GM18517 (cell line): Measurements from ENCODE around the gene GDF7.

Source experiments
- ATAC-seq: cut with Tn5 transposase; IDR thresholded peaks from one replicate; pipeline ENCODE4 v1.9.1; 2021; ENCODE audit warnings: mild to moderate bottlenecking, moderate library complexity; ENCODE audit not compliant: unreplicated experiment

GDF7 gene

DNA sequence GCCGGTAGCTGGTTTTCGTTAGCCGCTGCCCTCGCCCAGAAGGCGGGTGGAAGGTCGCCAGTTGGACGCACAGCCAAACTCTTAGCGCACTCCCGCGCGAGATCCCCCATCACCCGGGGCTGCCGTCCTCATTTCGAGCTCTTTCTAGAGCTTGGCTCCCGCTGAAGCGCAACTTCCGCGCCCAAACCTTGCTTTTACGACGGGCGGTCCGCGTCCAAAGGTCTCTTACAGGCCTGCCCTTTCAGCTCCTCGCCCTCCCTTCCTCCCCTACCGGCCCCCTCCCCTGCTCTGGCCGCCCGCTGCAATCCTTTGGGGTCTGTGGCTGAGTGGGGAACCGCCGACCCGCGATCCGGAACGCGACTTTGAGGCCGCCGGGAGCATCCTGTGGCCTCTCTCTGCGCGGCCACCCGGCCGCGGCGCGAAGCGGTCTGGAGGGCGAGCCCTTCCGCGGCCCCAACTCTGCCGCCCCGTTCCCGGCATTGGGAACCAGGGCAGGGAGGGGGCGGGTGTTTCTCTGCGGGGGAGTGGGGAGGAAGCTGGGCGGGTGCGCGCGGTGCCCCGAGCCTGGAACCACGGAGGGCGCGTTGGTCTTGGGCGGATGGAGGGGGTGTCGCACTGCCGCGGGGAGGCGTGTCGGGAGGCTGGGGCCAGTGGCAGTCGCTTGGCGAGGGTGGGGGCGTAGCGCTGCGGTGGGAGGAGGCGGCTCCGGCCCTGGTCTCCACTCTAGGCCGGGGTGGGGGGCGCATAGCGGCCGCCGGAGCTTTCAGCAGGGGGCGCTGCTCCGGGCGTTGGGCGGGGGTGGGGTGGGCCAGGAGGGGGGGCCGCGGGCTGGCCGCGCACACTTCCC, at the start of gene GDF7:
Gene GDF7, plus strand, starts transcription at position 841 of the 847 bp plus-strand sequence. CDS start 96 bp downstream, outside the sequence.
- ATAC-seq, result no peak

GRCh38 chr2:20617892-20618467, 49.0 kb upstream of the GDF7 start:
- no peak for ATAC-seq

- ATAC-seq, result no peak
Measured at GRCh38 chr2:20618468-20618885, 48.5 kb upstream of the GDF7 start.

DNA sequence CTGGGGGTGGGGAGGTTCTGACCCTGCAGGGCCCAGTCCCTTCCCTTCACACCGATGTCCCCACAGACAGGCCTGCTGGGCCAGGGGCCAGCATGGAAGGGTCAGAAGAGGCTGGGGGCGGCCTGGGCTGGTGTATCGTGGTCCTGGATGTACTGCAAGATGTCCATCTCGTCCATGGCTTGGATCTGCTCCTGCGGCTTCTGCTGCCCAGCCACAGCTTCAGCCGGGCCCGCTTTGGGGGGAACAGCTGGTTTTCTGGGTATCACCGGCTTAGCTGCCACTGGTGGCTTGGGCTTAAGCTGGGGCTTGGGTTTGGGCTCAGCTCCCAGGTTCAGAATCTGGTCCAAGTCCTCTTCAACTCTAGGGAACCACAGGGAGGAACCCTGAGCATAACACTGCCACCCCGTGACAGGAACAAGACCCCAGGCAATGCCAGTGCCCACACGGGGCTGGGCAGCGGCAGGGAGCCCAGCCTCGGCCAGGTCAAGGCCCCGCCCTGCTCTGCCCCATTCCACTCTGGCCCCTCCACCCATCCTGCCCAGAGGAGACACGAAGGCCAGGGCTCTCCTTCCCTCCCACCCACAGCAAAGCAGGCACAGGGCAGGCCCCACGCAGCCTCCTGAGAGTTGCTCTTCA, 47.9 kb upstream of the GDF7 start:
- ATAC-seq, result no peak

DNA sequence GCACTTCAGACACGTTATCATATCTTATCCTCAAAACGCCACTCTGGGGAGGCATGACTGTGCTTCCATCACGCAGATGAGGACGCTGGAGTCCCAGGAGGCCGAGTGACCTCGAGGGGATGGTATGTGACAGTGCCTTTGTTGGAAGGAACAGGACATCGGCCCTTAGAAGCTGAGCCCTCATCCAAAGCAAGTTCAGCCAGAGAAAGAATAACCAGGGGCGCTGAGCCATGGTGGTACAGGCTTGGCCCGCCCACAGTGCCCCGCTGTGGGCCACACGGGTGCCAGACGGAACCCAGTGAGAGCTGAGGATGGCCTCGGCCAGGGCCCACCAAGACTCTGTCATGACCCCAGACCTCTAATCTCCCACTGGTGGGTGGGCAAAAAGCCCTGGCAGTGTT, 47.3 kb upstream of the GDF7 start:
- no peak for ATAC-seq

- ATAC-seq, result no peak
Measured at GRCh38 chr2:20620271-20620681, 46.7 kb upstream of the GDF7 start.

GRCh38 chr2:20620696-20621365, 46.1 kb upstream of the GDF7 start:
- ATAC-seq, result no peak

GRCh38 chr2:20621366-20622295, 45.3 kb upstream of the GDF7 start:
- ATAC-seq, result no peak

- no peak for ATAC-seq
Measured at GRCh38 chr2:20622296-20622686, 44.7 kb upstream of the GDF7 start.

DNA sequence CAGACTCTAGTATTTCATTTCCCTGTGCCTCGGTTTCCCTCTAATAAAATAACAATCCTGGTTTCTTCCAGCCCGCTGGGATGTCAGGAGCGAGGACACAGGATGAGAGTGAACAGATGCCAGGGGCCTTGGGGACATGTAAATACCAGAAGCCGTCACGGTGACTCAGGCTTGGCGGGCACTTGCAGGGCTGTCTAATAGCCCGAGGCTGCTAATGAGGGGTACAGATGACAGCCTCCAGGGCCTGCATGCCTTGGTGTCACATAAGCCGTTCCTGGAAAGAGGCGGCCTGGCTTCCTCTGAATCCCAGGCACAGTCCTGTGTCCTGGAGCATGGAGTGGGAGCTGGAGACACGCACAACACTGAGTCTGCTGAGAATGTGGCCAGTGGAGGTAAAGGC, 44.2 kb upstream of the GDF7 start:
- ATAC-seq, result no peak

DNA sequence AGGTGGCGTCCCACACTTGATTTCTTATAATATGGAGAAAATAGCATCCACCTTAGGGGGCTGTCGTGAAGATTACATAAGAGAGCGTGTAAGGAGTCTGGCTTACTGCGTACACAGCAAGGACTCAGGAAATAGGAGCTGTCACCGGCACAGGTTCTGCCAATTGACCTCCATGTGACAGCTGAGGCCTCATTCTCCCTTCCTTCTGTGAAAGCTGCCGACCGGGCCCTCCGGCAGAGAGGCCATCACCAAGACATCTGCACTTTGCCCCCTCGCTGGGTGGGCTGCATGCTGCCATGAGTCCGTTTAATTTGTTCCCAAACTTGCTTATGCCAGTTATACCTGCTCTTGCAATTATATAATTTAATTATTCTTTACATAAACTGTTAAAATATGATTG, 43.7 kb upstream of the GDF7 start:
- no peak for ATAC-seq

- ATAC-seq, result no peak
Measured at GRCh38 chr2:20623741-20624155, 43.2 kb upstream of the GDF7 start.

GRCh38 chr2:20624156-20624883, 42.6 kb upstream of the GDF7 start:
- no peak for ATAC-seq

DNA sequence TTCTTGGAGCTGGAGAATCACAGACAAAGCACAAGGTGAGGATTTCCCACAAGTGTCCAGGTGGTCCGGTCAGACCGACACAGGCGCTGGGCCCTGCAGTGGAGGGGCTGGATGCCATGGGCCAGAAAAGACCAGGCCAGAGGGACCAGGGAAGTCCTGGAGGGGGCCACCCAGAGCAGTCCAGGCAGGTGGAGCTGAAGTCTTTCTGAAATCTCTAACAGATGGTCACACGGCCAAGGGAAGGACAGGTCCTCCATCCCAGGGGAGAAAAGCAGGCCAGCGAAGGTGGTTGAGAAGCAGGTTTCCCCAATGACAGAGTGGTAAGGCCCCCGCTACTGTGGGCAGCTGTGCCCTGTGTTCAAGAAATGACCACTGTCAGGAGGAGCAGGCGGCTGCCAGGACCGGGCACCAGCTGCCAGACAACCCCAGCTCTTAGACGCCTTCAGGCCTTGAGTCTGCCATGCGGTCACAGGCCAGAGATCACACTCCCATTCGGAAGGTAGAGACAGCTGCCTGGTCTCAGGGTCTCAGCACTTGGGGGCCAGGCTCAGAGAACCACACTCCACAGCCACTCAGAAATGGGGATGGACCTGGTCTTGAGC, 42.0 kb upstream of the GDF7 start:
- ATAC-seq, result no peak

- no peak for ATAC-seq
Measured at GRCh38 chr2:20625491-20626391, 41.2 kb upstream of the GDF7 start.

DNA sequence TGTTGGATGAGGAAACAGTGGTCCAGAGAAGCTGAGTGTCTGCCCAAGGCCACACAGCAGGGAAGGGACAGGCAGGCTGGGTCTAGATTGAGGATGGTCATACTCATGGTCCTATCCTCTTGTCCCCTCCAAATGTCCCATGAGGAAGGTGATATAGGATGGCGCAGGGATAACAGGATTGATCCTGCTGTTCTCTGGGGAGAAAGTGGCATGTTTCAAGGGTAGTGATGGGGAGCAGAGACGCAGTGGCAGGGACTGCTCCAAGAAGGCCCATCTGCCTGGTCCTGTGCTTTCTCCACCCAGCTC, 40.6 kb upstream of the GDF7 start:
- no peak for ATAC-seq

GRCh38 chr2:20626698-20627513, 40.0 kb upstream of the GDF7 start:
- ATAC-seq, result no peak
